Fibroblast of peridontal ligament (primary cell): ENCODE data around the gene SESN2.
A peak's percentile ranks its signal among the peaks of the same experiment; 100 is the strongest.

Source experiments
- DNase-seq: peaks from one replicate; pipeline ENCODE4 v3.0.0-alpha.2; 2010; ENCODE audit errors: extremely low read depth

SESN2 gene

GRCh38 chr1:28249866-28250295, 9.4 kb upstream of the SESN2 start:
- DNase-seq = no peak

GRCh38 chr1:28256197-28256827, 3.0 kb upstream of the SESN2 start:
- DNase-seq = no peak

GRCh38 chr1:28257736-28258135, 1.6 kb upstream of the SESN2 start:
- no peak for DNase-seq

- no peak for DNase-seq
These were observed 578 bp upstream of the SESN2 start for GRCh38 chr1:28258628-28259251.

GRCh38 chr1:28259934-28260802, 850 bp downstream of the SESN2 start:
- peak; percentile 86 for DNase-seq

- peak; percentile 15 for DNase-seq
These were observed 1.5 kb downstream of the SESN2 start for GRCh38 chr1:28260803-28261174.

GRCh38 chr1:28264897-28265296, 5.6 kb downstream of the SESN2 start:
- DNase-seq = no peak

- DNase-seq = no peak
These were observed 6.3 kb downstream of the SESN2 start for GRCh38 chr1:28265577-28265976.

- DNase-seq = no peak
These were observed 7.6 kb downstream of the SESN2 start for GRCh38 chr1:28266920-28267322.

GRCh38 chr1:28267633-28268032, 8.3 kb downstream of the SESN2 start:
- no peak for DNase-seq

GRCh38 chr1:28269529-28269928, 10.2 kb downstream of the SESN2 start:
- DNase-seq = no peak

GRCh38 chr1:28272215-28272852, 13.0 kb downstream of the SESN2 start:
- DNase-seq = no peak

GRCh38 chr1:28273216-28273860, 14.0 kb downstream of the SESN2 start:
- DNase-seq = no peak

- DNase-seq = no peak
These were observed 19.4 kb downstream of the SESN2 start for GRCh38 chr1:28278763-28279162.

- DNase-seq = no peak
These were observed 20.4 kb downstream of the SESN2 start for GRCh38 chr1:28279721-28280120.

- no peak for DNase-seq
These were observed 21.2 kb downstream of the SESN2 start for GRCh38 chr1:28280501-28280900.

- DNase-seq = no peak
These were observed 21.7 kb downstream of the SESN2 start for GRCh38 chr1:28280977-28281381.

- DNase-seq = no peak
These were observed 22.5 kb downstream of the SESN2 start for GRCh38 chr1:28281608-28282425.

GRCh38 chr1:28282426-28283407, 23.4 kb downstream of the SESN2 start:
- DNase-seq = no peak

- DNase-seq = no peak
These were observed 26.8 kb downstream of the SESN2 start for GRCh38 chr1:28286111-28286510.
